Stimulated activated naive CD4-positive, alpha-beta T cell (primary cell): ENCODE measurements around the gene AKR7A2.
A peak's percentile ranks its signal among the peaks of the same experiment; 100 is the strongest.

Experiments used
- DNase-seq, 6 experiments: peaks; one replicate each; lab custom pipeline; 2025; lab: John Stamatoyannopoulos, UW

The AKR7A2 gene

GRCh38 chr1:19325958-19326747 lies 14.2 kb upstream of the AKR7A2 start:
- DNase-seq, result no peak

GRCh38 chr1:19325368-19325957 lies 13.5 kb upstream of the AKR7A2 start:
- no peak for DNase-seq

- DNase-seq, result no peak
Observed at GRCh38 chr1:19324665-19324990, 12.7 kb upstream of the AKR7A2 start.

GRCh38 chr1:19323987-19324664 lies 12.2 kb upstream of the AKR7A2 start:
- DNase-seq, result no peak

- no peak for DNase-seq
Observed at GRCh38 chr1:19322481-19322880, 10.5 kb upstream of the AKR7A2 start.

GRCh38 chr1:19321071-19321470 lies 9.1 kb upstream of the AKR7A2 start:
- DNase-seq, result no peak

GRCh38 chr1:19319196-19319595 lies 7.3 kb upstream of the AKR7A2 start:
- no peak for DNase-seq

- DNase-seq, result no peak
Observed at GRCh38 chr1:19317126-19317910, 5.4 kb upstream of the AKR7A2 start.

- DNase-seq, result no peak
Observed at GRCh38 chr1:19315378-19316198, 3.6 kb upstream of the AKR7A2 start.

GRCh38 chr1:19313961-19314882 lies 2.3 kb upstream of the AKR7A2 start:
- DNase-seq, result no peak

- no peak for DNase-seq
Observed at GRCh38 chr1:19313636-19313959, 1.7 kb upstream of the AKR7A2 start.

GRCh38 chr1:19312782-19313635 lies 1.1 kb upstream of the AKR7A2 start:
- peak in 2 of 6 experiments; percentile 9 to 18 for DNase-seq

GRCh38 chr1:19311503-19311930 lies 427 bp downstream of the AKR7A2 start:
- DNase-seq, result peak in 3 of 6 experiments; percentile 12 to 60 (median 19)

- DNase-seq, result peak in 1 of 6 experiments; percentile 32
Observed at GRCh38 chr1:19310720-19311502, 1.0 kb downstream of the AKR7A2 start.

GRCh38 chr1:19310061-19310460 lies 1.9 kb downstream of the AKR7A2 start:
- no peak for DNase-seq

- DNase-seq, result no peak
Observed at GRCh38 chr1:19309123-19309813, 2.7 kb downstream of the AKR7A2 start.

GRCh38 chr1:19308509-19308907 lies 3.4 kb downstream of the AKR7A2 start:
- no peak for DNase-seq
